SK-N-SH (cell line): ENCODE data around the gene HDGFL3.

Experiments used
- CTCF ChIP-seq: fragments of 200-600 bp; sonication (generic); IDR thresholded peaks from 2 replicates; pipeline ENCODE4 v1.6.1; 2017; ENCODE audit warnings: antibody characterized with exemption, mild to moderate bottlenecking, moderate library complexity
- EP300 ChIP-seq, 2 experiments: IDR thresholded peaks; 2 replicates each; pipeline versions ENCODE4 v1.4.0 to v1.6.1; 2012; ENCODE audit warnings: borderline replicate concordance in 1 of 2, low read depth in 1 of 2, low read length in 1 of 2
- NFIC ChIP-seq: IDR thresholded peaks from 2 replicates; pipeline ENCODE4 v1.4.0; 2012; ENCODE audit warnings: borderline replicate concordance
- POLR2AphosphoS5 ChIP-seq: IDR thresholded peaks from 2 replicates; pipeline ENCODE4 v1.6.1; 2012; ENCODE audit warnings: low read depth, low read length
- REST ChIP-seq: IDR thresholded peaks from 2 replicates; pipeline ENCODE4 v1.6.1; 2012; ENCODE audit warnings: mild to moderate bottlenecking, low read depth, low read length, moderate library complexity
- RXRA ChIP-seq: IDR thresholded peaks from 2 replicates; pipeline ENCODE4 v1.4.0; 2012; ENCODE audit warnings: low read depth, mild to moderate bottlenecking, borderline replicate concordance
- USF2 ChIP-seq: fragments of 150-350 bp; IDR thresholded peaks from 2 replicates; pipeline ENCODE4 v1.6.1; 2017; ENCODE audit warnings: antibody characterized with exemption, low read length, low read depth, borderline replicate concordance

GRCh38 chr15:83144771-83145170 is 62.9 kb downstream of the HDGFL3 start:
- no peak for TF ChIP-seq POLR2AphosphoS5
- TF ChIP-seq RXRA, result no peak
- no peak for TF ChIP-seq EP300 (IDR thresholded peaks at IDR 0.05; ENCODE audit: borderline replicate concordance in 1 of 2, low read depth in 1 of 2, low read length in 1 of 2)
- TF ChIP-seq CTCF, result no peak
- TF ChIP-seq REST, result no peak
- no peak for TF ChIP-seq USF2
- TF ChIP-seq NFIC, result no peak
